GM18517 (cell line): ENCODE data around the gene ZSWIM1.
A peak's percentile ranks its signal among the peaks of the same experiment; 100 is the strongest.
"Not testable (repeated sequence)": the region's sequence is repeated elsewhere in the genome, so short reads cannot be mapped to it uniquely, and the experiment has no call there.

Experiments used
- ATAC-seq: cut with Tn5 transposase; IDR thresholded peaks from one replicate; pipeline ENCODE4 v1.9.1; 2021; ENCODE audit warnings: mild to moderate bottlenecking, moderate library complexity; ENCODE audit not compliant: unreplicated experiment

Gene ZSWIM1

GRCh38 chr20:45887346-45887715 lies 6.3 kb downstream of the ZSWIM1 start, which contains the start of gene SPATA25:
TSS of gene SPATA25 (minus strand) at chr20:45887622. CDS start at chr20:45887590, 32 bp downstream.
- ATAC-seq, result no peak

GRCh38 chr20:45888681-45889080 lies 7.7 kb downstream of the ZSWIM1 start:
- no peak for ATAC-seq

- ATAC-seq, result no peak
Measured at GRCh38 chr20:45890077-45890984, 9.3 kb downstream of the ZSWIM1 start.

- ATAC-seq, result peak; percentile 66
Measured at GRCh38 chr20:45890985-45891983, 10.3 kb downstream of the ZSWIM1 start, which contains the start of the genes CTSA and NEURL2. TSS of gene CTSA (plus strand) at chr20:45891335. CDS start at chr20:45891569, 234 bp downstream. TSS of gene NEURL2 (minus strand) at chr20:45891208. CDS start at chr20:45890991, 217 bp downstream.

- ATAC-seq, result no peak
Measured at GRCh38 chr20:45892049-45892825, 11.2 kb downstream of the ZSWIM1 start.

GRCh38 chr20:45892828-45893500 lies 11.9 kb downstream of the ZSWIM1 start:
- ATAC-seq, result no peak

- ATAC-seq, result no peak
Measured at GRCh38 chr20:45893831-45894230, 12.8 kb downstream of the ZSWIM1 start.

- ATAC-seq, result no peak
Measured at GRCh38 chr20:45894797-45895196, 13.8 kb downstream of the ZSWIM1 start.

- ATAC-seq, result no peak
Measured at GRCh38 chr20:45896641-45897161, 15.7 kb downstream of the ZSWIM1 start.

- ATAC-seq, result no peak
Measured at GRCh38 chr20:45897289-45897688, 16.3 kb downstream of the ZSWIM1 start.

- no peak for ATAC-seq
Measured at GRCh38 chr20:45897692-45898091, 16.7 kb downstream of the ZSWIM1 start.

- no peak for ATAC-seq
Measured at GRCh38 chr20:45898285-45898684, 17.3 kb downstream of the ZSWIM1 start.

- ATAC-seq, result no peak
Measured at GRCh38 chr20:45899046-45899835, 18.2 kb downstream of the ZSWIM1 start.

- ATAC-seq, result not testable (repeated sequence)
Measured at GRCh38 chr20:45901332-45901731, 20.3 kb downstream of the ZSWIM1 start.

- ATAC-seq, result no peak
Measured at GRCh38 chr20:45902199-45902701, 21.2 kb downstream of the ZSWIM1 start.

GRCh38 chr20:45904583-45905504 lies 23.8 kb downstream of the ZSWIM1 start:
- no peak for ATAC-seq

- no peak for ATAC-seq
Measured at GRCh38 chr20:45905505-45906079, 24.6 kb downstream of the ZSWIM1 start.
